ENCODE data around the gene PPP1R9B. TPM values are rescaled to one million over a fixed set of nuclear protein-coding genes. Genes with fewer than 3 reads are reported as not detected.
A peak's percentile ranks its signal among the peaks of the same experiment; 100 is the strongest.

Gene PPP1R9B
- total RNA-seq, 1 experiment from 2014 or later = 112 TPM

GRCh38 chr17:50110591-50111349 is 39.7 kb downstream of the PPP1R9B start:
- Histone ChIP-seq H3K9ac (ENCODE audit: low read length) (no peak overlapping the region), H3K36me3 (ENCODE audit: control insufficient read depth in 1 of 2, insufficient read depth in 2 of 2, low read length in 2 of 2) (peaks cover 0 to 5% of the 10 kb centered on the region in 2 experiments; a peak in 1 of 4 replicates), H3K4me3 (replicated peaks in 1 of 2; ENCODE audit: low read depth in 1 of 2, low read length in 2 of 2) (no peak overlapping the region), H3K27me3 (ENCODE audit: insufficient read depth, low read length) (no peaks in the 10 kb centered on the region), H3K9me2 (ENCODE audit: insufficient read depth) (no peaks in the 10 kb centered on the region), H3K4me2 (ENCODE audit: low read length) (no peak overlapping the region), H3K4me1 (ENCODE audit: control insufficient read depth in 1 of 2, insufficient read depth in 2 of 2, low read length in 2 of 2) (peaks cover 0 to 16% of the 10 kb centered on the region in 2 experiments; a peak in 2 of 4 replicates), H3K79me2 (ENCODE audit: insufficient read depth, low read length) (no peaks in the 10 kb centered on the region), H3K27ac (ENCODE audit: low read depth, low read length) (no peak overlapping the region), H3K9me3 (ENCODE audit: control insufficient read depth in 1 of 2, insufficient read depth in 1 of 2, low read depth in 1 of 2, low read length in 2 of 2) (no peaks in the 10 kb centered on the region), H4K20me1 (ENCODE audit: insufficient read depth) (no peaks in the 10 kb centered on the region), H2AFZ (ENCODE audit: low read depth, low read length, poor library complexity, severe bottlenecking) (no peak overlapping the region)
- BruUV-seq (replicated peaks) = TSS peak; percentile 14
- no peak for TF ChIP-seq CBX3 (IDR thresholded peaks at IDR 0.05; ENCODE audit: low read depth)
- no peak for TF ChIP-seq REST (IDR thresholded peaks at IDR 0.05; ENCODE audit: low read depth)
- TF ChIP-seq RAD21 (IDR thresholded peaks at IDR 0.05; ENCODE audit: low read depth) = no peak
- no peak for TF ChIP-seq JUND (IDR thresholded peaks at IDR 0.05)
- no peak for TF ChIP-seq POLR2A (IDR thresholded peaks at IDR 0.05; ENCODE audit: borderline replicate concordance, extremely low read depth, insufficient read depth, insufficient read length)
- no peak for TF ChIP-seq YY1 (IDR thresholded peaks at IDR 0.05; ENCODE audit: extremely low read depth, insufficient replicate concordance, low read depth, low read length)
- no peak for TF ChIP-seq ATF3 (IDR thresholded peaks at IDR 0.05)
- no peak for TF ChIP-seq POLR2AphosphoS5 (IDR thresholded peaks at IDR 0.05; ENCODE audit: low read depth, low read length)
- no peak for TF ChIP-seq EGR1 (IDR thresholded peaks at IDR 0.05; ENCODE audit: low read depth)
- TF ChIP-seq ZNF274 (IDR thresholded peaks at IDR 0.05; ENCODE audit: low read depth, low read length) = no peak
- POLR2A ChIA-PET = no interaction called here
- no peak for ATAC-seq
- RAD21 ChIA-PET (ENCODE audit: low non-redundant PET in 1 of 2, low total read pairs in 2 of 2, uncharacterized antibody in 2 of 2, unreplicated experiment in 2 of 2) = no interaction called here
- intact Hi-C loops (cut with micrococcal nuclease) = no loop called here
- CTCF ChIA-PET = interaction anchor here (1.4 to 2.5 kb wide), 3 partner anchors 16 to 50 kb away, joined by 3 to 10 read pairs (median 7); partner anchors contain the start of gene PDK2
- no peak for DNase-seq (ENCODE audit: low read depth, low spot score)

All from HCT116 (cell line).